Stimulated activated naive CD4-positive, alpha-beta T cell treated with Interleukin-2 at 50 U/mL for 16 hours (primary cell): ENCODE measurements around the gene PRR12.
A peak's percentile ranks its signal among the peaks of the same experiment; 100 is the strongest.

Experiments used
- DNase-seq: peaks from one replicate; lab custom pipeline; 2025; lab: John Stamatoyannopoulos, UW

Gene PRR12, protein sequence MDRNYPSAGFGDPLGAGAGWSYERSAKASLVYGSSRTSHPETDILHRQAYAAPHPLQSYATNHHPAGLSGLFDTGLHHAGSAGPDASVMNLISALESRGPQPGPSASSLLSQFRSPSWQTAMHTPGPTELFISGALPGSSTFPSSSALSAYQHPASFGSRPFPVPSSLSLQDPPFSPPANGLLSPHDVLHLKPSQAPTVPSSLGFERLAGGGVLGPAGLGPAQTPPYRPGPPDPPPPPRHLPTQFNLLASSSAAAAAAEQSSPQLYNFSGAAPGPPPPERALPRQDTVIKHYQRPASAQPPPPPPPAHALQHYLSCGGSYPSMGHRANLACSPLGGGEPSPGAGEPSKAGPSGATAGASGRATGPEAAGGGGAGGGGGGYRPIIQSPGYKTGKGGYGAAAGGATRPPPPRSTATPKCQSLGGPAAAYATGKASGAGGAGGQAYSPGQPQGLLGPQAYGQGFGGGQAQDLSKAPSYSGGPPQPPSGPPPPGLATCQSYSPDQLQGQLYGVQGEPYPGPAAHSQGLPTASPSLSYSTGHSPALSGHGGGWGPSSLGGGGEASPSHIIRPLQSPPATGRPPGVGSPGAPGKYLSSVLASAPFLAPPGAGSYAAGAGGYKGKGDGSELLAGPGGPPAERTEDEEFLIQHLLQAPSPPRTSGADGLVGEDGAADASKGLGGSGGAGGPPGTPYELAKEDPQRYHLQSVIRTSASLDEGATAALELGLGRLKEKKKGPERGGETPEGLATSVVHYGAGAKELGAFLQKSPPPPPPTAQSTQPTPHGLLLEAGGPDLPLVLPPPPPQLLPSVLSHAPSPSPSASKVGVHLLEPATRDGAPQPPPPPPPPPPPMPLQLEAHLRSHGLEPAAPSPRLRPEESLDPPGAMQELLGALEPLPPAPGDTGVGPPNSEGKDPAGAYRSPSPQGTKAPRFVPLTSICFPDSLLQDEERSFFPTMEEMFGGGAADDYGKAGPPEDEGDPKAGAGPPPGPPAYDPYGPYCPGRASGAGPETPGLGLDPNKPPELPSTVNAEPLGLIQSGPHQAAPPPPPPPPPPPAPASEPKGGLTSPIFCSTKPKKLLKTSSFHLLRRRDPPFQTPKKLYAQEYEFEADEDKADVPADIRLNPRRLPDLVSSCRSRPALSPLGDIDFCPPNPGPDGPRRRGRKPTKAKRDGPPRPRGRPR (N-terminal part only)

GRCh38 chr19:49590971-49591730 is at the start of gene PRR12:
Gene PRR12, plus strand, starts transcription at chr19:49591182. Its CDS starts 473 bp downstream, at chr19:49591655.
- DNase-seq = peak; percentile 72

DNA sequence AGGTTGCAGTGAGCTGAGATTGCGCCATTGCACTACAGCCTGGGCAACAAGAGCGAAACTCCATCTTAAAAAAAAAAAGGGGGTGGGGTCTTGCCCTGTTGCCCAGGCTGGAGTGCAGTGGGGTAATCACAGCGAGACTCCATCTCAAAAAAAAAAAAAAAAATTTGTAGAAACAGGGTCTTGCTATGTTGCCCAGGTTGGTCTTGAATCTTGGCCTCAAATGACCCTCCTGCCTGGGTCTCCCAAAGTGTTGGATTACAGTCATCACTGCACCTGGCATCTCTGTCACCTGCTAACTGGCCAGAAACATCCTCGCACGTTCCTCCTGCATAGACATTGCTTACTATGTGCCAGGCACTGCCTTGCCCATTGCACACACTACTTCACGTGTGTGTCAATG is 49.1 kb upstream of the PRR12 start:
- DNase-seq = no peak

DNA sequence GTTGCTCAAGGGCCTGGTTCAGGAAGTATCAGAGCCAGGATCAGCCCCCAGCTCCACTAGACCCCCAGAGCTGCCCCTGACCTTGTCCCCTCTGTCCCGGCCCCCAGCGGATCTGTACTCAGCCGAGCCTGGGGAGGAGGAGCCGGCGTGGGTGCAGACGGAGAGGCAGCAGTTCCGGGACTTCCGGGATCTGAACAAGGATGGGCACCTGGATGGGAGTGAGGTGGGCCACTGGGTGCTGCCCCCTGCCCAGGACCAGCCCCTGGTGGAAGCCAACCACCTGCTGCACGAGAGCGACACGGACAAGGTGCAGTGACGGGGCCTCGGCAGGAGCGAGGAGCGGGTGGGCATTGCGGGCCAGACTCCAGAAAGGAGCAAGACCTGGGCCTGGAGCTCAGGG is 48.5 kb upstream of the PRR12 start:
- DNase-seq = no peak

GRCh38 chr19:49543032-49543431 is 48.0 kb upstream of the PRR12 start:
- DNase-seq = no peak

GRCh38 chr19:49544154-49544553 is 46.8 kb upstream of the PRR12 start:
- no peak for DNase-seq

GRCh38 chr19:49546825-49547565 is 44.0 kb upstream of the PRR12 start:
- DNase-seq = peak; percentile 49

DNA sequence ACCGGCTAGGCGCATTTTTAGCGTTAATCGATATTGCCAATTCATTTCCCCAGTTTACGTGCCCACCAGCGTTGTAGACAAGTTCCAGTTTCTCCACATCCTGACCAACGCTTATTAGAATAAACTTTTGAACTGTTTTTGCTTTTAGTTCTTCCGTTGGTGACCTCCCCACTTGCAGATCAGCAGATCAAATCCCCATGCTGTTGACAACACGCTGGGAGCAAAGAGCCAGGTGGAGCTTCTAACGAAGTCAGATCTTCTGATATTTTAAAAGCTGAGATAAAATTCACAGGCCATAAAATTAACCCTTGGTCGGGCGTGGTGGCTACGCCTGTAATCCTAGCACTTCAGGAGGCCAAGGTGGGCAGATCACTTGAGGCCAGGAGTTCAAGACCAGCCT is 41.9 kb upstream of the PRR12 start:
- DNase-seq = no peak

DNA sequence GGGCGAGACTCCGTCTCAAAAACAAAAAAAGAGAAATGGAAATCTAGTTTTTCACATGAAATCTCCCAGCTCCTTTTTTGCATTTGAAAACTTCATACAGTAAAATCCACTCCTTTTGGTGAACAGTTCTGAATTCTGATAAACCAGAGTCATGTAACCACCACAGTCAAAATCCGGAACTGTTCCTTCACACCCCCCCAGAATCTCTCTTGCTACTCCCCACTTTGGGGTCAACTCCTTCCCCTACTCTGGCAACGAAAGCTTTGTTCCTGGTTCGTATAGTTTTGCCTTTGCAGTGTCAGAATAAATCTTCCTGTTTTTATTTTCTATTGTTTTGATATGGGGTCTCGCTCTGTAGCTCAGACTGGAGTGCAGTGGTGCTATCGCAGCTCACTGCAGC is 39.5 kb upstream of the PRR12 start:
- no peak for DNase-seq

- DNase-seq = no peak
Observed at GRCh38 chr19:49552749-49553148, 38.2 kb upstream of the PRR12 start.

GRCh38 chr19:49553451-49554271 is 37.3 kb upstream of the PRR12 start:
- peak; percentile 63 for DNase-seq

GRCh38 chr19:49554701-49555181 is 36.2 kb upstream of the PRR12 start:
- peak; percentile 33 for DNase-seq

DNA sequence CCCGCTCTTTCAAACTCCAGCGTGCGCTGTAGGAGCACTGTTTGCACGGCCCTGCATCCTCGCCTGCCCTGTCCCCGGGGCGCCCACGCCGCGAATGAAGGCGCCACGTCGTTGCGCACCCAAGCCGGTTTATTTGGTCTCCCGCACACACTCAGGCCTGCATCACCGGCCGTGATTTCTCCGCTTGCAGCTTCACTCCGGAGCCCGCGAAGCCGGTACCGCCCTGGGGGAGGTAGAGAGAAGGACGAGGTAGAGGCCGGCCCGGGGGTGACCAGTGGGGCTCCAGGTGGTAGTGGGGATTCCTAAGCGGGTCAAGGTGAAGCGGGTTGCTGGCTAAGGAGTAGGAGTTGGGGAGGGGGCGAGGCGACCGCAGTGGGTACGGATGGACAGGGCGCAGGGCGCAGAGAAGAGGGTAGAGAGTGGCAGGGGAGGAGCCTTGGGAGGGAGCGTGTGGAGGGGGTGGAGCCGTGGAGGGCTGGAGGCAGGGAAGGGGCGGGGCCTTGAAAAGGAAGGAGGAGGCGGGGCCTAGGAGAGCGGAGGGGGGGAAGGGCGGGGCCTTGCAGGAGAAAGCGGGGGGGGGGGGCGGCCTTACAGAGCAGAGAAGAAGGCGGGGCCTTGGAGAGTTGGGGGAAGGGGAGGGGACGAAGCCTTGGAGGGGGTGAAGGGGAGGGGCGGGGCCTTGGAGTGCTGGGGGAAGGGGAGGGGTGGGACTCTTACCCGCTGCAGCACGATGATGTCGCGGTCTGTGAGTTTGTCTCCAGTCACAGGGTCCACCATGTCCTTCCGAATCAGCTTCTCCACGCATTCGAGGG is 35.2 kb upstream of the PRR12 start:
- DNase-seq = peak; percentile 59

DNA sequence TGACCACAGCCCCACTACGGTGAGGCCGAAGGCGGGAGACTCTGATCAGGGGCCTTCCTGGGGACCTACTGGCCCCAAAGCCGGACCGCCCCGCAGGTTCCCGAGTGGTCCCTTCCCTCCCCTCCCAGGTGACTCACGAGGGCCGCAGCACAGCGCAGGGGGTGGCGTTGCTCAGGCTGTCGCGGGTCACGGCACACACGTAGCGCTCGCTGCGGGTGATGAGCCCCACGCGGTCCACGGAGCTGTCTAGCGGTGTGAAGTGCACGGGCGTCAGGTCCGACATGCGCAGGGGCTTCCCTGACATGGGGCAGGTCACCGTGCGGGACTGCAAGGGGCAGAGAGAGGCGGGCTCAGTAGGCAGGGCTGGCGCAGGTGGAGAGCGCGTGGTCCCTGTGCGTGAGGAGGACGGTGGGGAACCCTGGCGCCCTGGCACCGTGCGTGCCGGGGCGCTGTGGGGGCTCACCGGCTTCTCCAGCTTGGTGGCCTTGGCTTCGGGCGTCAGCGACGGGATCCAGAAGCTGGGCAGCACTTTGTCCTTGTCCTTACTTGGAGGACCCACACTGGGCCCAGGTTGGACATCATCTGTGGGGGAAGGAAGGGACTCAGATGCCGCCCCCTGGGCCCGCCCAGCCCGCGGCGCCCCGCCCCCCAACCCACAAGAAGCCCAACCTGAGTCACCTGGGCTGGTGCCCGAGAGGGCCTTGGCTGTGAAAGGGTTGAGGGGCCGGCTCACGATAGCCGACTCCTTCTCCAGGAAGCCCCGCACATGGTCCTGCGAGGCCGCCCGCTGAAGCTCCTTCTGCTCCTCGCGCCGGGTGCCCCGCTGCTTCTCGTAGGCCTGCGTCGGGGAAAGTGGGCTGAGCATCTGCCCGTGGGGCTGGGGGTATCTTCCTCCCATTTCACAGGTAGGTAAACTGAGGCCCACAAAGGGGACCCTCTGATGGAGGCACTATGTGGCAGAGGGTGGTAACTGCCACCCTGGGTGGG is 34.3 kb upstream of the PRR12 start:
- peak; percentile 22 for DNase-seq

DNA sequence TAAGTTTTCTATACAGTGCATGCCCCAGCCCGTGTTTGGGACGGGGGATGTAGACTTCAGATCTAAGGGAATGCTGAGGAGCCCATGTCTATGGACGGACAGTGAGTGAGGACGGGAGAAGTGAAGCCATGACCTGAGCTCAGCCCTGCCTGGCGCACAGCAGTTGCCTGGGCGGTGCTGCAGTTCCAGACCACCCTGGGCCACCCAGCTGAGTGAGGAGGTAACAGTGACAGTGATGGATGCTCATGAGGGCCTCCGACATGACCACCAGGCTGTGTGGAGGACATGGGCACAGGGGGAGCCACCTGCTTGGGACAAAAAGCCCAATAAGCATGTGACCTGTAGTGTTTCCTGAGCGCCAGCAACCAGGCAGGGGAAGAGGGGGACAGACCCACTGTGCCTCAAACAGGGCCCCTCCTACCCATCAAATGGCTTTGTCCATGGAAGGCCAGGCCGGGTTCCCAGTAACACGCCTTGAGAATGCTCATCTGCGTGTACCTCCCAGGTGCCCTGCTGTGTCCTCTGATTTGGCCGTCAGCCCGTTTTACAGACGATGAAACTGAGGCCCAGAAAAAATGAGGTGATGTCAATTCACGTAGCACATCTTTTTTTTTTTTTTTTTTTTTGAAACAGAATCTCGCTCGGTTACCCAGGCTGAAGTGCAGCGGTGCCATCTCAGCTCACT is 33.2 kb upstream of the PRR12 start:
- no peak for DNase-seq

DNA sequence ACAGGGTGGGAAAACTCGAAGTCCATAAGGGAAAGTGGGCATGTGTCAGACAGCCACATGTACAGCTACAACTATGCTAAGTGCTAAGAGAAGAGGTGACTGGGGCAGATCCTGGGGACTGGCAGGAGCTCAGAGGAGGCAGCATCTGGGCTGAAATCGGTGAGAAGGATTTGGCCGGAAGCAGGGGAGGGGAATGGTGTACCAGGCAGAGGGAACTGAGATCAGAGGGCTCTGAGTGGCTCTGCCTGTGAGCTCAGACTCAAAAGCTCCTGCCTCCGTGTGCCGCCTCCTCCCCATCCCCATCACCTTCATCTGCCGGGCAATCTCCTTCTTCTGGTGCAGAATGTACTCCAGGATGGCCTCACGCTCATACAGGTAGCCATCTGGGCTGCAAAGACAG is 32.4 kb upstream of the PRR12 start:
- peak; percentile 12 for DNase-seq

DNA sequence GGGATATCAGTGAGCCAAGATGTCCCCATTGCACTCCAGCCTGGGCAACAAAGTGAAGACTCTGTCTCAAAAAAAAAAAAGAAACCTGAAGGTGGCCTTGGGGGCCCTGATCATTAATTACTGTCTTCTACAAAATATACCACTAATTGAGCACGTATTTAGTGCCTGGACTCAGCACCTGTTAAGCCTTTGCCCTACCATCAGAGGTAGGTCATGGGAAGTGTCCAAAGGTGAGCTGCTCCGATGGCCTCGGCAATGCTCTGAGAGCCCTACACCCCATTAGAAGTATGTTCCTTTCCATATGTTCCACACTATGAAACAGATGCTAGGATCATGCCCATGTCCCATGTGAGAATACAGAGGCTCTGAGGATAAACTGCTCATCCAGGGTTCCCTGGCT is 31.5 kb upstream of the PRR12 start:
- DNase-seq = no peak

- no peak for DNase-seq
Observed at GRCh38 chr19:49559928-49560327, 31.1 kb upstream of the PRR12 start.
